GM13977 (cell line): Measurements from ENCODE around the gene SLCO1A2.
A peak's percentile ranks its signal among the peaks of the same experiment; 100 is the strongest.

Source experiments
- DNase-seq: peaks from one replicate; pipeline ENCODE4 v3.0.0; 2012; ENCODE audit warnings: low spot score
- CTCF ChIP-seq: IDR thresholded peaks from 2 replicates; pipeline ENCODE4 v1.5.1; 2012; ENCODE audit warnings: mild to moderate bottlenecking, control low read depth; ENCODE audit not compliant: insufficient read depth; ENCODE audit errors: extremely low read depth, missing control alignments
- in situ Hi-C: fragments of 300-500 bp; cut with MboI; formaldehyde crosslinking; loops from one replicate; pipeline ENCODE4 v1.12.0; 2022; ENCODE audit warnings: low sequenced_read_pairs, low pct_unique_long_range_greater_than_20kb, mixed read lengths, inconsistent platforms; ENCODE audit not compliant: unreplicated experiment

SLCO1A2 gene

GRCh38 chr12:21300632-21301031, 34.1 kb downstream of the SLCO1A2 start:
- no peak for DNase-seq
- in situ Hi-C loops, result no loop called here
- no peak for TF ChIP-seq CTCF

GRCh38 chr12:21296751-21297406, 37.8 kb downstream of the SLCO1A2 start:
- TF ChIP-seq CTCF, result peak; percentile 67
- in situ Hi-C loops, result no loop called here
- peak; percentile 9 for DNase-seq

- in situ Hi-C loops, result no loop called here
- no peak for DNase-seq
- TF ChIP-seq CTCF, result no peak
These were observed 38.4 kb downstream of the SLCO1A2 start for GRCh38 chr12:21296348-21296747.

- no peak for DNase-seq
- TF ChIP-seq CTCF, result no peak
- in situ Hi-C loops, result no loop called here
These were observed 40.5 kb downstream of the SLCO1A2 start for GRCh38 chr12:21294176-21294575.

- in situ Hi-C loops, result no loop called here
- DNase-seq, result no peak
- no peak for TF ChIP-seq CTCF
These were observed 42.6 kb downstream of the SLCO1A2 start for GRCh38 chr12:21292111-21292510.

- in situ Hi-C loops, result no loop called here
- TF ChIP-seq CTCF, result no peak
- DNase-seq, result no peak
These were observed 45.0 kb downstream of the SLCO1A2 start for GRCh38 chr12:21289698-21290097.
